ENCODE measurements around the gene CCDC180.

Gene CCDC180

DNA sequence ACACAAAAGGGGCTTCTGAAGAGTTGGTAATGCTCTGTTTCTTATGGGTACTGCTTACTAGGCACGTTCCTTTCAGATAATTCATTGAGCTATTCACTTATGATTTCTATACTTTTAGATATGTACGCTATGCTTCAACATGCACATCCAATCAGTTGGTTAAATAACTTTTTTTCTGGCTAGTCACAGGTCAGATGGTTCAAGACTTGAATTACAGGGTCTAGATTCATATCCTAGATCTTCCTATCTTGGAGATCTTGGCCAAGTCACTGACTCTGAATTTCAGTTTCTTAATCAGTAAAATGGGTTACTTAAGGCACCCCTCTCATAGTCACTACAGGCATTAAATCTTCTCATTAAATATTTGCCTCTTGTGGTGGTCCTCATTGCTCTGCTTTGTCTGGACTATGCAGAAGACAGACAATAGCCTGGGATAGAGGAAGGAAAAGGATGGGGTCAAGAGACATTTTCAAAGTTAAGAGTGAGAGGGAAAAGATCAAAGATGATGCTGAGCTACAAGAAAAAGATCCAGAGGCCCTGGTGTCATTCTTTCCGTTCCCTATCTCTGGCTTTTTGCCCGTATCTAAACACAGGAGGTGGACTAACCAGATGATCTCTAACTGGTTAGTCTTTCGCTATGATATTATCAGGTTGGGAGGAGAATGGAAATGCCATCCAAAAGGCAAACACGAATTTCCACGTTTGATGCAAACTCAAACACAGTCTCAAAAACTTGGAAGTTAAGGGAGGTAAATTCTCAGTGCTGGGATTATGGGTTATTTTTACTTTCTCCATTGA lies 1.8 kb upstream of the CCDC180 start:
- Histone ChIP-seq H3K27me3 (ENCODE audit: insufficient read depth, low read depth) (no peaks in the 10 kb centered on the region), H3K4me2 (no peak overlapping the region), H3K36me3 (ENCODE audit: insufficient read depth) (no peaks in the 10 kb centered on the region), H3K27ac (no peak overlapping the region), H4K20me1 (ENCODE audit: insufficient read depth) (no peaks in the 10 kb centered on the region), H3K4me3 (IDR thresholded peaks at IDR 0.05; ENCODE audit: insufficient read depth, low read depth, low read length) (no peak overlapping the region), H3K9ac (no peak overlapping the region), H2AFZ (ENCODE audit: low read depth) (no peak overlapping the region), H3K4me1 (ENCODE audit: low read depth, poor library complexity, severe bottlenecking) (peaks cover 6% of the 10 kb centered on the region), H3K79me2 (ENCODE audit: insufficient read depth, low read depth) (no peaks in the 10 kb centered on the region)
- TF ChIP-seq, protein P1, sequence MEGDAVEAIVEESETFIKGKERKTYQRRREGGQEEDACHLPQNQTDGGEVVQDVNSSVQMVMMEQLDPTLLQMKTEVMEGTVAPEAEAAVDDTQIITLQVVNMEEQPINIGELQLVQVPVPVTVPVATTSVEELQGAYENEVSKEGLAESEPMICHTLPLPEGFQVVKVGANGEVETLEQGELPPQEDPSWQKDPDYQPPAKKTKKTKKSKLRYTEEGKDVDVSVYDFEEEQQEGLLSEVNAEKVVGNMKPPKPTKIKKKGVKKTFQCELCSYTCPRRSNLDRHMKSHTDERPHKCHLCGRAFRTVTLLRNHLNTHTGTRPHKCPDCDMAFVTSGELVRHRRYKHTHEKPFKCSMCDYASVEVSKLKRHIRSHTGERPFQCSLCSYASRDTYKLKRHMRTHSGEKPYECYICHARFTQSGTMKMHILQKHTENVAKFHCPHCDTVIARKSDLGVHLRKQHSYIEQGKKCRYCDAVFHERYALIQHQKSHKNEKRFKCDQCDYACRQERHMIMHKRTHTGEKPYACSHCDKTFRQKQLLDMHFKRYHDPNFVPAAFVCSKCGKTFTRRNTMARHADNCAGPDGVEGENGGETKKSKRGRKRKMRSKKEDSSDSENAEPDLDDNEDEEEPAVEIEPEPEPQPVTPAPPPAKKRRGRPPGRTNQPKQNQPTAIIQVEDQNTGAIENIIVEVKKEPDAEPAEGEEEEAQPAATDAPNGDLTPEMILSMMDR (conservative IDR thresholded peaks at IDR 0.05; ENCODE audit: low read depth, low read length), result no peak

DNA sequence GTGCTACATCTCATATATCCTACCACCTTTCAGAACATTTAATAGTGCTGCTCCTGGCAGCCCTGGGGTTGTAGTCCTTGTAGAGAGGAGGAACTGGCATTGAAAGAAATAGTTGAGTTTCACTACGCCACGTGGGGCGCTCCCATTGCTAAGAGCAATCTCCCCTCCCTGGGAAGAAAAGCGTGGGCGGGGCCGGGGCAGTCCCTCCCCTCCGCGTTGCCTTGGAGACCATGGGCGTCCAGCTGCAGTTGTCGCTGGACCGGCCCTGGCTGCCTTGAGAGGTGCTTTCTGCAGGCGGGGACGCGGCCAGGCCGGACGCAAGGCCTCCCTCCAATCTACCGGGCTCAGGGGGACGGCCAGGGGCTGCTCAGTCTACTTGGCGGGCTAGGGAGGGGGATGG lies 368 bp upstream of the CCDC180 start:
- no peak overlapping the region for H3K9ac ChIP-seq
- H3K79me2 ChIP-seq (ENCODE audit: insufficient read depth, low read depth), result no peaks in the 10 kb centered on the region
- H4K20me1 ChIP-seq (ENCODE audit: insufficient read depth), result no peaks in the 10 kb centered on the region
- H2AFZ ChIP-seq (ENCODE audit: low read depth), result no peak overlapping the region
- H3K4me1 ChIP-seq (ENCODE audit: low read depth, poor library complexity, severe bottlenecking), result no peaks in the 10 kb centered on the region
- TF ChIP-seq, protein P1 (conservative IDR thresholded peaks at IDR 0.05; ENCODE audit: low read depth, low read length), result no peak
- no peak overlapping the region for H3K27ac ChIP-seq
- no peak overlapping the region for H3K4me2 ChIP-seq
- H3K36me3 ChIP-seq (ENCODE audit: insufficient read depth), result no peaks in the 10 kb centered on the region
- H3K27me3 ChIP-seq (ENCODE audit: insufficient read depth, low read depth), result no peaks in the 10 kb centered on the region
- H3K4me3 ChIP-seq (IDR thresholded peaks at IDR 0.05; ENCODE audit: insufficient read depth, low read depth, low read length), result no peak overlapping the region

DNA sequence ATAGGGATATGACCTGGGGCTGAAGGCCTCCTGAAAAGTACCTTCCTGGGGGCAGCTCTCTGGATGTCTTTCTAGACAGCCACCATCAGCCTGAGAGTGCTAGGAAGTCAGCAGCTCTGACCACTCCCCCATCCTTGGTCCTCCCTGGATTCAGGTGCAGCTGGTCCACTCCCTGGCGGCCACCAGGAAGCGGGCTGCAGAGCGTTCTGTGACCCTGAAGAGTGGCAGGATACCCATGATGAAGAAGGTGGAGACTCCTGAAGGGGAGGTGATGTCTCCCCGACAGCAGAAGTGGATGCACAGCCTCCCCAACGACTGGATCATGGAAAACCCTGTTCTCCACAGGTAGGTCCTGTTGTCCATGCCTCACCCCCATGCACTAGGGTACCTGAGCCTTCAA lies 1.8 kb downstream of the CCDC180 start:
- Histone ChIP-seq H3K27me3 (ENCODE audit: insufficient read depth, low read depth) (no peaks in the 10 kb centered on the region), H3K4me3 (IDR thresholded peaks at IDR 0.05; ENCODE audit: insufficient read depth, low read depth, low read length) (no peak overlapping the region), H3K9ac (no peak overlapping the region), H3K79me2 (ENCODE audit: insufficient read depth, low read depth) (no peaks in the 10 kb centered on the region), H4K20me1 (ENCODE audit: insufficient read depth) (no peaks in the 10 kb centered on the region), H3K27ac (no peak overlapping the region), H3K36me3 (ENCODE audit: insufficient read depth) (no peaks in the 10 kb centered on the region), H3K4me1 (ENCODE audit: low read depth, poor library complexity, severe bottlenecking) (no peaks in the 10 kb centered on the region), H2AFZ (ENCODE audit: low read depth) (no peak overlapping the region), H3K4me2 (no peak overlapping the region)
- TF ChIP-seq, protein P1 (conservative IDR thresholded peaks at IDR 0.05; ENCODE audit: low read depth, low read length), result no peak

DNA sequence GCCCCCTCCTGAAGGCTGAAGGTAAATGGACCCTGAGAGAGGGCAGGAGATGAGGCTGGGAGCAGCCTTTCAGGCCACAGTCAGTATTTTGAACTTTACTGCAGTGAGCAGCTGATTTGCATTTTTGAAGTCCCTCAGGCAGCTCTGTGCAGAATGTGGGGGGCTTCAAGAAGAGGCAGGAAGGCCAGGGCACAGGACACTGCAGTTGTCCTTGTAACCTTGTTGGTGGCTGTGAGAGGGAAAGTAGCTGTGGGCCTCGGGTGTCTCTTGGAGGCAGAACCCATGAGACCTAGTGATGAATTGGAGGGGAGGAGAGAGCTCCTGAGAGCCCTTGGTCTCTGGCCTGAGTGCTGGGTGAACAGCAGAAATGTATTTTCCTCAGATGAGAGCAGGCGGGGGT lies 2.6 kb downstream of the CCDC180 start:
- Histone ChIP-seq H3K4me3 (IDR thresholded peaks at IDR 0.05; ENCODE audit: insufficient read depth, low read depth, low read length) (no peak overlapping the region), H3K79me2 (ENCODE audit: insufficient read depth, low read depth) (no peaks in the 10 kb centered on the region), H3K27me3 (ENCODE audit: insufficient read depth, low read depth) (no peaks in the 10 kb centered on the region), H3K4me2 (no peak overlapping the region), H2AFZ (ENCODE audit: low read depth) (no peak overlapping the region), H3K4me1 (ENCODE audit: low read depth, poor library complexity, severe bottlenecking) (no peaks in the 10 kb centered on the region), H3K9ac (no peak overlapping the region), H4K20me1 (ENCODE audit: insufficient read depth) (no peaks in the 10 kb centered on the region), H3K36me3 (ENCODE audit: insufficient read depth) (no peaks in the 10 kb centered on the region), H3K27ac (no peak overlapping the region)
- TF ChIP-seq, protein P1 (conservative IDR thresholded peaks at IDR 0.05; ENCODE audit: low read depth, low read length), result no peak

Data from KMS-11 (cell line).